Muscle of leg (tissue), 11 donors: ENCODE data around the gene GDI2. TPM values are rescaled to one million over a fixed set of nuclear protein-coding genes. Genes with fewer than 3 reads are reported as not detected.
A peak's percentile ranks its signal among the peaks of the same experiment; 100 is the strongest.

Experiments used
- DNase-seq: peaks from one replicate; pipeline ENCODE4 v3.0.0; 2013
- H3K27ac ChIP-seq: one replicate; pipeline ENCODE4 v1.5.1; 2013; ENCODE audit warnings: mild to moderate bottlenecking, low read length, control low read depth
- H3K27me3 ChIP-seq: one replicate; pipeline ENCODE4 v1.6.1; 2013; ENCODE audit warnings: low read length; ENCODE audit not compliant: control insufficient read depth, insufficient read depth
- H3K36me3 ChIP-seq: one replicate; pipeline ENCODE4 v1.6.1; 2013; ENCODE audit warnings: low read length; ENCODE audit not compliant: control insufficient read depth, insufficient read depth
- H3K4me1 ChIP-seq: one replicate; pipeline ENCODE4 v1.6.1; 2013; ENCODE audit warnings: low read length; ENCODE audit not compliant: control insufficient read depth, insufficient read depth
- H3K4me3 ChIP-seq: one replicate; pipeline ENCODE4 v1.5.1; 2013; ENCODE audit warnings: low read length, control low read depth
- H3K9me3 ChIP-seq: replicated peaks from 2 replicates; pipeline ENCODE4 v1.6.1; 2013; ENCODE audit warnings: low read depth, low read length; ENCODE audit not compliant: control insufficient read depth
- WGBS: methylation state at CpG from one replicate; pipeline ENCODE4 v1.1.5; 2013; ENCODE audit warnings: missing lambda C conversion rate; ENCODE audit not compliant: insufficient coverage; 5-methylcytosine and 5-hydroxymethylcytosine counted together
- polyA plus RNA-seq, 8 donors: library from polyadenylated mRNA; unstranded; fragments of 120-200 nt; gene quantifications; one replicate each; pipeline versions ENCODE4 v1.2.1 to v1.2.3, GENCODE V29; 2013; ENCODE audit warnings: inconsistent platforms in 1 of 8, low replicate concordance in 1 of 8; ENCODE audit not compliant: insufficient read length in 8 of 8, insufficient read depth in 1 of 8
- total RNA-seq: library from RNA; stranded (reverse); fragments of 120-200 nt; gene quantifications from one replicate; pipeline ENCODE4 v1.2.4, GENCODE V29; 2013

Gene GDI2
- total and polyA plus RNA-seq, 9 donors: 216 to 281 (median 239) TPM

DNA sequence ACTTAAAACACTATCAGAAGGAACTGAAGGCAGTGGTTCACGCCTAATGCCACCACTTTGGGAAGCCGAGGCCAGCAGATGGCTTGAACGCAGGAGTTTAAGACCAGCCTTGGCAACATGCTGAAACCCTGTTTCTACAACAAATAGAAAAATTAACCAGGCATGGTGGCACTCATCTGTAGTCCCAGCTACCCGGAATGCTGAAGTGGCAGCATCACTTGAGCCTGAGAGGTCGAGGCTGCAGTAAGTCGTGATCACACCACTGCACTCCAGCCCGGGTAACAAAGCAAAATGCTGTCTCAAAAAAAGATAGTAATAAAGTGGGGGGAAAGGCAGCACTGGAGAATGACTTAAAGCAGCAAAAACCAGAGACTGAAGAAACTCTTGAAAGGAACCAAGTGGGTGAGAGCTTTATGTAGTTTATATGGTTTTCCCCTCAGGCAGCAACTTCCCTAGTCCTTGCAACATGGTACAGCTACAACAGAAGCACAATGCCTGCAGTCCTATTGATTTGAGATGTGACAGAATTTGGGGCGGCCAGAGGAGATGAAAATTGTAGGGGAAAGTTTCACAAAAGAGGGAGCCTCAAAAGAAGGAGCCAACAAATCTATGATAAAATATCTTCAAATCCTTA is 38.1 kb downstream of the GDI2 start:
- H3K4me1 ChIP-seq: peaks cover 7% of the 10 kb centered on the region
- no peaks in the 10 kb centered on the region for H3K27me3 ChIP-seq
- WGBS: 87% methylated on average over 3 of the region's 8 CpGs
- DNase-seq: no peak
- peaks cover 39% of the 10 kb centered on the region for H3K36me3 ChIP-seq
- H3K27ac ChIP-seq: no peak overlapping the region
- no peaks in the 10 kb centered on the region for H3K9me3 ChIP-seq
- H3K4me3 ChIP-seq: no peak overlapping the region

- 91% methylated on average over 2 of the region's 2 CpGs for WGBS
- H3K4me3 ChIP-seq: no peak overlapping the region
- no peak for DNase-seq
- no peaks in the 10 kb centered on the region for H3K4me1 ChIP-seq
- H3K9me3 ChIP-seq: no peaks in the 10 kb centered on the region
- H3K27me3 ChIP-seq: no peaks in the 10 kb centered on the region
- no peak overlapping the region for H3K27ac ChIP-seq
- H3K36me3 ChIP-seq: peaks cover 56% of the 10 kb centered on the region
Observed at GRCh38 chr10:5766189-5766588, 47.0 kb downstream of the GDI2 start.

GRCh38 chr10:5765617-5766016 is 47.6 kb downstream of the GDI2 start:
- 100% methylated on average over 1 of the region's 2 CpGs for WGBS
- Histone ChIP-seq H3K27ac (no peak overlapping the region), H3K36me3 (peaks cover 59% of the 10 kb centered on the region)

DNA sequence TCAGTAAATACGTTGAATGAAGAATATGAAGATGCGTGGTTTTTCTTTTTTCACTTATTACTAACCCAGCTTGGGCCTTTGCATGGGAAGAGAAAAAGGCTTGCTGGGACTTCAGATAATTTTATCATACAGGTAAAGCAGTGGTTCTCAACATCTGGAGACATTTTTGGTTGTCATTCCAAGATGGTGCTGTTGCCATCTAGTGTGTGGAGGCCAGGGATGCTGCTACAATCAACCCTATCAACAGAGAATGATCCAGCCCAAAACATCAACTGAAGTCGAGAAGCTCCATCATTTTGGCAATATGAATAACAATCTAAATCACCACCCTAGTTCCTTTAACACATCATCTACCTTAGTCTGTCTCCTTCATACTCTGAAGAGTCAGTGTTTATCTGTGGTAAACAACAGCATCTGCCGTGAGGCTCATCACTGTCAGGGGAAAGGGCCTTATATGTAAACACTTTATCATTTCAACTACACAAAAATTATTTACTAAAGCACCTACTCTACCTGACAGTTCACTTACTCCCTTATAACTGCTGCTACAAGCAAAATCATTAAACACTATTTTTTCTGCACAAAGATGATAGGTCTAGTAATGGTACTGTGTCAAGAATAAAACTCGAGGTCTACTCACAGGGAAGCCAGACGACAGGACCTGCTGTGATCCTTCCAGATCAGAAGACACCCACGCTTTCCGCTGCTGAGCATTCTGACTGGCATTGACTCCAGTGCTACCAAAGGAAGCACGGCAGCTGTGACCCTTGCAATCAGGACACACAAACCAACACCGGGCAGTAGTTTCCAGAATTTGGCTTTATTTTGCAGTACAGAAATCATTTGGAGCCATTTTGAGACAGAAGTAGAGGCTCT is 48.6 kb downstream of the GDI2 start:
- 89% methylated on average over 6 of the region's 10 CpGs for WGBS
- no peak for DNase-seq
- Histone ChIP-seq H3K27me3 (no peaks in the 10 kb centered on the region), H3K9me3 (no peaks in the 10 kb centered on the region), H3K27ac (no peak overlapping the region), H3K36me3 (peaks cover 64% of the 10 kb centered on the region), H3K4me3 (no peak overlapping the region), H3K4me1 (no peaks in the 10 kb centered on the region)

More at GRCh38 chr10:5765617-5766016, 47.6 kb downstream of the GDI2 start:
- no peak overlapping the region for H3K4me3 ChIP-seq
- no peaks in the 10 kb centered on the region for H3K27me3 ChIP-seq
- no peaks in the 10 kb centered on the region for H3K4me1 ChIP-seq
- no peaks in the 10 kb centered on the region for H3K9me3 ChIP-seq
- DNase-seq: no peak

DNA sequence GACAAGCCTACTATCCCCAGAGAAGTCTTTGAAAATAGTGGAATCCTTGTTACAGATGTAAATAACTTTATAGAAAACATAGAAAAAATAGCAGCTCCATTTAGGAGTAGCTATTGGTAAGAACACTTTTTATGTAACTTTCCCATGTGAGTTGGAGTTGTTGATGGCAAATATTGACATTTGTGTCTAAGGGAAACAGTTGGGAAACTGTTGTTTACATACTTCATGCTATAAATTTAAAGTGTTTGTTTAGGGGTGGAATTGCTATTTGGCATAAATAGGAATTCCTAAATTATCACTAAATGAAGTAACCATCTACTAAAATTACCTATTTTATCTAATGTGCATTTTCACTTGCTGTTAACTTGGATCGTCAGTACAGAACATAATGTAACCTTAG is 50.7 kb downstream of the GDI2 start:
- no peak for DNase-seq
- H3K27me3 ChIP-seq: no peaks in the 10 kb centered on the region
- peaks cover 67% of the 10 kb centered on the region for H3K36me3 ChIP-seq
- H3K4me3 ChIP-seq: no peak overlapping the region
- H3K9me3 ChIP-seq: no peaks in the 10 kb centered on the region
- WGBS: no CpG with 5 or more reads among the region's 1 CpG
- H3K27ac ChIP-seq: no peak overlapping the region
- no peaks in the 10 kb centered on the region for H3K4me1 ChIP-seq

- Histone ChIP-seq H3K4me3 (no peak overlapping the region), H3K36me3 (peaks cover 61% of the 10 kb centered on the region), H3K4me1 (no peaks in the 10 kb centered on the region), H3K27ac (no peak overlapping the region), H3K27me3 (no peaks in the 10 kb centered on the region), H3K9me3 (no peaks in the 10 kb centered on the region)
- no peak for DNase-seq
- 90% methylated on average over 1 of the region's 2 CpGs for WGBS
Observed at GRCh38 chr10:5761220-5761619, 52.0 kb downstream of the GDI2 start.

GRCh38 chr10:5760515-5760914 is 52.7 kb downstream of the GDI2 start:
- Histone ChIP-seq H3K36me3 (peaks cover 54% of the 10 kb centered on the region), H3K9me3 (no peaks in the 10 kb centered on the region)
- WGBS: no CpG with 5 or more reads among the region's 2 CpGs

DNA sequence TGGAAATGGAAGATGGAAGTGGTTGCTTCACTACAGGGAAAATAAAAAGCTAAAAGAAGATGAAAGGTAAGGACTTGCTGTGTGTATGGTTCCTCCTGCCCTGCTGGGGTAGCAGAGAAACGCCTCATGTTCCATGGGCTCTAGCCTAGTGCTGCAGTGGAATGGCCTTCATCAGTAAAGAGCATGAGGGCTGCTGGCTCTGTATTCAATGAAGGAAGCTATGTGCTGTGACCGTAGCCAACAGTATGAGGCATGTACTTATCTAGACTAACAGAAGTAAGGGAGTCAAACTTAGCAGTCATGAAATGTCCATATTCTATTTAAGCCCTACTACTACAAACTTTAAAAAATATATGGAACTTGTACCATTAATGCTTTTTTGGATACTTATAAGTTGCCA is 54.3 kb downstream of the GDI2 start:
- DNase-seq: no peak
- Histone ChIP-seq H3K4me1 (no peaks in the 10 kb centered on the region), H3K27me3 (no peaks in the 10 kb centered on the region), H3K4me3 (no peak overlapping the region), H3K36me3 (peaks cover 39% of the 10 kb centered on the region), H3K9me3 (no peaks in the 10 kb centered on the region), H3K27ac (no peak overlapping the region)
- WGBS: 80% methylated on average over 1 of the region's 2 CpGs

More at GRCh38 chr10:5760515-5760914, 52.7 kb downstream of the GDI2 start:
- DNase-seq: no peak
- H3K27me3 ChIP-seq: no peaks in the 10 kb centered on the region
- no peak overlapping the region for H3K27ac ChIP-seq
- H3K4me1 ChIP-seq: no peaks in the 10 kb centered on the region
- no peak overlapping the region for H3K4me3 ChIP-seq

DNA sequence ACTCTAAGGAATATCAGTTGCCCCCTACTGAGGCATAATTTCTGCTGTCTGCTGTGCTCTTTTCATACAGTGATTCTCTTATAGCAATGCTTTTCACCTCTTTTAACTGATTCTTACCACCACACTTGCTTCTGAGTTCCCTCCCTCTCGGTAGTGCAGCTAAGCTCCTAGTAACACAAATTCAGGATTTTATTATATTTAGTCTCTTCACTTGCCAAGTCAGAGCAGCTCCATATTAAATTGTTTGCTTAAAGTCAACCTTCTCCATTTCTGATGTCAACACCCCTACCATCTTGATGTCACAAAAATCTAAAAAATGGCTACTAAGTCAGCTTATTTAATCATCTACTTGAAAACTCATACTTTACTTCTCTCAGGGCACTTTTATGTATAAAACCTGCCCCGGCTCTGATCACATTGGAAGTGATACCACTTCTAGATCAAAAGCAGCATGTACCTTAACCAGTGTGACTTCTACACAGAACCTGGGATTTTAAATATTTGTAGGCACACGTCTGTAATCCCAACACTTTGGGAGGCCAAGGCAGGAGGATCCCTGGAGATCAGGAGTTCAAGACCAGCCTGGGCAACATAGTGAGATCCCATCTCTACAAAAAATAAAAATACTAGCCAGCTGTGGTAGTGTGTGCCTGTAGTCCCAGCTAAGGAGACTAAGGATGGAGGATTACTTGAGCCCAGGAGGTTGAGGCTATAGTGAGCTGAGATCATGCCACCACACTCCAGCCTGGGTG is 55.3 kb downstream of the GDI2 start:
- H3K9me3 ChIP-seq: no peaks in the 10 kb centered on the region
- H3K27ac ChIP-seq: no peak overlapping the region
- WGBS: 100% methylated on average over 2 of the region's 3 CpGs
- no peaks in the 10 kb centered on the region for H3K4me1 ChIP-seq
- H3K36me3 ChIP-seq: peaks cover 41% of the 10 kb centered on the region
- DNase-seq: no peak
- no peak overlapping the region for H3K4me3 ChIP-seq
- no peaks in the 10 kb centered on the region for H3K27me3 ChIP-seq

DNA sequence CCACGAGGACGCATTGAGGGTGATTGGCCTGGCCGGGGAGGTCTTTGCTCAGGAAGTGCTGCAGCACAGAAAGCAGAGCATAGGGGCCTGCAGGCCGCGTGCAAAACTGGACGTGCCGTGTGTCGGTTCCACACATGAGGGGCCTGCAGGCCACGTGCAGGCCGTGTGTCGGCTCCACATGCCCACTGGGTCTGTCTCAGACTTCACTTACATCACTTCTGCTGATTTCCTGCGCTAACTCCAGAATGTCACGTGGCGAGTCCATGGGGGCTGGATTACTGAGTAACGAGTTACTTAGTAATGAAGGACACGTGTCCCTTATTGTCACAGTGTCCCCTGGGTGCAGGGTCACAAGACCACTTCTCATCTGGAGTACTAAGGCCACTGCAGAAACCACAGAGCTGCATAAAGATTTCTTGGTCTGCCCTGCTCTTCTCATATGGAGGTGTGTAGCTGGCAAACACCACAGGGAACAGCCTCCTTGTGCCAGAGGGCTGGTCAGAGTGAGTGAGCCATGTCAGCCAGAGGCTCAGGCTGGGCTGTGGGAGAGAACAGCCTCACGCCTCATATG is 60.8 kb downstream of the GDI2 start:
- H3K27ac ChIP-seq: no peak overlapping the region
- H3K4me3 ChIP-seq: no peak overlapping the region
- DNase-seq: peak; percentile 46
- no peaks in the 10 kb centered on the region for H3K9me3 ChIP-seq
- peaks cover 29% of the 10 kb centered on the region for H3K36me3 ChIP-seq
- no peaks in the 10 kb centered on the region for H3K4me1 ChIP-seq
- 46% methylated on average over 17 of the region's 17 CpGs for WGBS
- no peaks in the 10 kb centered on the region for H3K27me3 ChIP-seq
